Panc1 (cell line): Measurements from ENCODE around the gene RBM14. TPM values are rescaled to one million over a fixed set of nuclear protein-coding genes. Genes with fewer than 3 reads are reported as not detected.

ENCODE experiments used
- ATAC-seq: fragments of 200-7000 bp; cut with Tn5 transposase; 2 replicates; pipeline ENCODE4 v1.9.1; 2020; ENCODE audit warnings: mild to moderate bottlenecking, moderate library complexity
- BruUV-seq: library from RNA; stranded (reverse); fragments of 400-500 nt; replicated peaks from 2 replicates; lab custom pipeline; 2021; lab: Mats Ljungman, UMichigan
- CTCF ChIA-PET: fragments of 300-600 bp; sonication (Branson Sonifier 250); formaldehyde crosslinking; loops from one replicate; lab custom pipeline; 2022; ENCODE audit warnings: antibody characterized with exemption; lab: Charles Lee
- POLR2A ChIA-PET: fragments of 300-600 bp; sonication (Branson Sonifier 250); formaldehyde crosslinking; loops from one replicate; lab custom pipeline; 2022; ENCODE audit warnings: antibody characterized with exemption; lab: Charles Lee
- DNase-seq: peaks from one replicate; pipeline ENCODE4 v3.0.0-alpha.2; 2010; ENCODE audit warnings: low read depth, low spot score
- H3K27ac ChIP-seq: 2 replicates; pipeline ENCODE4 v1.5.1; 2011; ENCODE audit warnings: mild to moderate bottlenecking, low read length, inconsistent platforms
- H3K27me3 ChIP-seq: fragments of 200-500 bp; sonication (Bioruptor generic); 2 replicates; pipeline ENCODE4 v1.6.0; 2014; ENCODE audit warnings: low read length, inconsistent platforms; ENCODE audit not compliant: control insufficient read depth, insufficient read depth
- H3K36me3 ChIP-seq: fragments of 200-500 bp; sonication (Bioruptor generic); 2 replicates; pipeline ENCODE4 v1.5.1; 2014; ENCODE audit warnings: inconsistent platforms, mild to moderate bottlenecking, low read length, moderate library complexity; ENCODE audit not compliant: control insufficient read depth, insufficient read depth
- H3K4me1 ChIP-seq: 2 replicates; pipeline ENCODE4 v1.5.1; 2011; ENCODE audit warnings: inconsistent platforms, mild to moderate bottlenecking, low read length, moderate library complexity; ENCODE audit not compliant: control insufficient read depth, insufficient read depth
- H3K4me3 ChIP-seq, 2 experiments: 2 replicates each; pipeline ENCODE4 v1.5.1; 2011 to 2012; ENCODE audit warnings: low read depth in 2 of 2, low read length in 2 of 2, mild to moderate bottlenecking in 2 of 2, inconsistent platforms in 1 of 2, moderate library complexity in 1 of 2
- H3K9me3 ChIP-seq: fragments of 200-500 bp; sonication (Bioruptor generic); 2 replicates; pipeline ENCODE4 v1.5.1; 2014; ENCODE audit warnings: low read depth, mild to moderate bottlenecking, inconsistent platforms, low read length, moderate library complexity; ENCODE audit not compliant: control insufficient read depth, insufficient read depth
- POLR2AphosphoS5 ChIP-seq: IDR thresholded peaks from 2 replicates; pipeline ENCODE4 v1.6.1; 2012; ENCODE audit warnings: mild to moderate bottlenecking, low read depth, low read length, moderate library complexity
- REST ChIP-seq, 2 experiments: IDR thresholded peaks; 2 replicates each; pipeline ENCODE4 v1.6.1; 2011 to 2012; ENCODE audit warnings: low read depth in 2 of 2, control low read depth in 1 of 2, low read length in 1 of 2, mild to moderate bottlenecking in 1 of 2, moderate library complexity in 1 of 2; ENCODE audit not compliant: insufficient read depth in 1 of 2
- SIN3A ChIP-seq: IDR thresholded peaks from 2 replicates; pipeline ENCODE4 v1.6.1; 2012; ENCODE audit warnings: low read depth, mild to moderate bottlenecking, low read length, moderate library complexity, borderline replicate concordance; ENCODE audit not compliant: insufficient read depth
- TCF7L2 ChIP-seq: IDR thresholded peaks from 2 replicates; pipeline ENCODE4 v1.6.1; 2011; ENCODE audit warnings: mild to moderate bottlenecking, low read depth, low read length, inconsistent platforms
- in situ Hi-C: cut with HindIII; loops from 2 replicates; pipeline ENCODE4 v1.10.0; 2016; ENCODE audit warnings: low sequenced_read_pairs, low pct_unique_long_range_greater_than_20kb
- intact Hi-C: fragments of 100-400 bp; cut with micrococcal nuclease; formaldehyde crosslinking; loops from one replicate; pipeline ENCODE4 v1.10.0; 2022; ENCODE audit not compliant: unreplicated experiment
- total RNA-seq: library from RNA; stranded (reverse); gene quantifications from one replicate; pipeline ENCODE4 v1.2.1, GENCODE V29; 2021; ENCODE audit not compliant: unreplicated experiment
- TF ChIP-seq, protein P1 (sequence below): fragments of 450-650 bp; IDR thresholded peaks from 2 replicates; pipeline ENCODE4 v1.5.1; 2017; ENCODE audit warnings: mild to moderate bottlenecking

RBM14 gene
- total RNA-seq, 1 experiment from 2014 or later = 93.9 TPM

DNA sequence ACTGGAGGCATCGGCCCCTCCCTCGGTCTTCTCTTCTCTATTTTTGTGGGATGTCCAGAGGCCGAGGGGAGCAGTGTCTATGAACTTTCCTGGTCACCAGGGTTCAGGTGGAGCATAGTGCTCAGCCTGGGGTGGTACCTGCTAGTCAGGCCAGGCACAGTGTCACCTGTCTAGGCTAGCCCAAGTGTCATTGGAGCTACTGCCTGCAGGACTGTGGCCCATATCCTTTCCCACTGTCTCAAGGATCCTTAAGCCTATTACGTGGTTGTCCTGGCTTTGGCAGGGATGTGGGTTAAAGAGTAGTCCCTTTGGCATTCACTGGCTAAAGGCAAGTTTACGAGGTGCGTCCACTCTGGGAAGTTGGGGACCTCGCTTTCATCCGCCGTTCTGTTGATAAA lies 9.3 kb downstream of the RBM14 start:
- intact Hi-C loops = no loop called here
- H3K27ac ChIP-seq = no peak overlapping the region
- no peak for ATAC-seq
- H3K27me3 ChIP-seq = no peaks in the 10 kb centered on the region
- H3K36me3 ChIP-seq = peaks cover 46% of the 10 kb centered on the region
- TF ChIP-seq TCF7L2 (no peak), SIN3A (no peak), POLR2AphosphoS5 (no peak), REST (IDR thresholded peaks at IDR 0.05; ENCODE audit: insufficient read depth in 1 of 2, low read depth in 2 of 2, low read length in 1 of 2) (no peak)
- TF ChIP-seq, protein P1, sequence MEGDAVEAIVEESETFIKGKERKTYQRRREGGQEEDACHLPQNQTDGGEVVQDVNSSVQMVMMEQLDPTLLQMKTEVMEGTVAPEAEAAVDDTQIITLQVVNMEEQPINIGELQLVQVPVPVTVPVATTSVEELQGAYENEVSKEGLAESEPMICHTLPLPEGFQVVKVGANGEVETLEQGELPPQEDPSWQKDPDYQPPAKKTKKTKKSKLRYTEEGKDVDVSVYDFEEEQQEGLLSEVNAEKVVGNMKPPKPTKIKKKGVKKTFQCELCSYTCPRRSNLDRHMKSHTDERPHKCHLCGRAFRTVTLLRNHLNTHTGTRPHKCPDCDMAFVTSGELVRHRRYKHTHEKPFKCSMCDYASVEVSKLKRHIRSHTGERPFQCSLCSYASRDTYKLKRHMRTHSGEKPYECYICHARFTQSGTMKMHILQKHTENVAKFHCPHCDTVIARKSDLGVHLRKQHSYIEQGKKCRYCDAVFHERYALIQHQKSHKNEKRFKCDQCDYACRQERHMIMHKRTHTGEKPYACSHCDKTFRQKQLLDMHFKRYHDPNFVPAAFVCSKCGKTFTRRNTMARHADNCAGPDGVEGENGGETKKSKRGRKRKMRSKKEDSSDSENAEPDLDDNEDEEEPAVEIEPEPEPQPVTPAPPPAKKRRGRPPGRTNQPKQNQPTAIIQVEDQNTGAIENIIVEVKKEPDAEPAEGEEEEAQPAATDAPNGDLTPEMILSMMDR = no peak
- POLR2A ChIA-PET = no interaction called here
- in situ Hi-C loops = no loop called here
- H3K4me3 ChIP-seq = no peak overlapping the region
- H3K4me1 ChIP-seq = peaks cover 11% of the 10 kb centered on the region
- no peaks in the 10 kb centered on the region for H3K9me3 ChIP-seq
- CTCF ChIA-PET = no interaction called here
- BruUV-seq = no TSS peak
- DNase-seq = no peak

DNA sequence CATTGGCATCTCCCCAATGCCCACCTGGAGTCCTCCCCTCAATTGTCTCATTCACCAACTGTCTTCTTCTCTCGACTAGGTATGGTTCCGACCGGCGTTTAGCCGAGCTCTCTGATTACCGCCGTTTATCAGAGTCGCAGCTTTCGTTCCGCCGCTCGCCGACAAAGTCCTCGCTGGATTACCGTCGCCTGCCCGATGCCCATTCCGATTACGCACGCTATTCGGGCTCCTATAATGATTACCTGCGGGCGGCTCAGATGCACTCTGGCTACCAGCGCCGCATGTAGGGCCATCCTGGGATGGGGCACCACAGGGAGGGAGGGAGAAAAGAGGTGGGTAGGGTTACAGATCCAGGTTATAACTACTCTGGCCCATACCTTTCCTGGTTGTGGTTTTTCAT lies 10.0 kb downstream of the RBM14 start:
- Histone ChIP-seq H3K36me3 (peaks cover 46% of the 10 kb centered on the region), H3K4me1 (peaks cover 7% of the 10 kb centered on the region; the same call in 1 of the 2 replicates), H3K9me3 (no peaks in the 10 kb centered on the region), H3K27ac (no peak overlapping the region), H3K4me3 (no peak overlapping the region), H3K27me3 (no peaks in the 10 kb centered on the region)
- TF ChIP-seq TCF7L2 = no peak
- no peak for TF ChIP-seq POLR2AphosphoS5
- no peak for TF ChIP-seq REST (IDR thresholded peaks at IDR 0.05; ENCODE audit: insufficient read depth in 1 of 2, low read depth in 2 of 2, low read length in 1 of 2)
- ATAC-seq (no peak), DNase-seq (no peak)
- intact Hi-C loops (no loop called here), in situ Hi-C loops (no loop called here)
- BruUV-seq = no TSS peak
- POLR2A ChIA-PET = no interaction called here
- CTCF ChIA-PET = no interaction called here
